ENCODE data around the gene PIP5K1B.

Gene PIP5K1B

DNA sequence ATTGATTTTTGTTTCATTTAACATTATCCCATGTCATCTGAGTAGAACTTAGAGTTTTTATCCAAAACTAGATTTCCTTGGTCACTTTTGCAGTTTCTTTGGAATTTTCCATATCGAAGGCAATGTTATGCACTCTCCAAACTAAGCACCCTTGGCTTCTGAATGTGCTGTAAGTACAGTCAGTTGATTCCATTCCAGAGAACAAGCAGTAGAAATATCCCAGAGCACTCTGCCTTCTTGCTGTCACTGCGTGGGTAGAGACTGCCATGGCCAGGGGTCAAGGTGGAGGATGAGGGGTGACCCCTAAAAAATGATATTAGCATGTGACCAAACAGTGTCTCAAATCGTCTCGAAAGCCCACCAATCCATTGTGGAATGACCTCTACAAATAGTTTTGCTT is 36.2 kb downstream of the PIP5K1B start:
- no peak for DNase-seq

DNA sequence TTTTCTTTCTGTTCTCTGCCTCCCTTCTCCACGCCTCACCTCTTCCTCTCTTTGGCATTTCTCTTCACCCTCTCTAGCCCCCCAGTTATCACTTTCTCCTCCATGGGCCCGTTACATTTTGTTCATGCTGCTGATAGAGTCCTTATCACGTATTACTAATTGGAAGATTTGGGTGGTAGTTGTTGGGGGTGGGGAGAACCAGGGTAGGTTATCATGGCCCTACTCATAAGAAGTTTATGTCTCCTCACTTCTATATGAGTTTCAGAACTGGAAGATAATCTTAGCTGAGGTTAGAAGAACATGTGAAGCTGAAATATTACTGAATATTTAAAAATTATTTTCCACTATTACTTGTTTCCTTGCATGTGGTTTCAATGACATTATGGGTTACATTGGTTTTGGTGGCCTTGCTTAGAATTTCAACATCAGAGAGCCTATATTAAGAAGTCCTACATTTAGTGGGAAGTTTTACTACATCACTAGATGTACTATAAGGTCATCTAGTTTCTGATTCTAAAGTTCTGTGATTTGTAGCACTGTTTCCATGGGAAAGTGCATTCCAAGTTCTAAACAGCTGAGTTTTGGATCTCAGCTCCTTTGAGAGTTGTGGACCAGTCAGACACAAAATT is 36.8 kb downstream of the PIP5K1B start:
- DNase-seq, result no peak

DNA sequence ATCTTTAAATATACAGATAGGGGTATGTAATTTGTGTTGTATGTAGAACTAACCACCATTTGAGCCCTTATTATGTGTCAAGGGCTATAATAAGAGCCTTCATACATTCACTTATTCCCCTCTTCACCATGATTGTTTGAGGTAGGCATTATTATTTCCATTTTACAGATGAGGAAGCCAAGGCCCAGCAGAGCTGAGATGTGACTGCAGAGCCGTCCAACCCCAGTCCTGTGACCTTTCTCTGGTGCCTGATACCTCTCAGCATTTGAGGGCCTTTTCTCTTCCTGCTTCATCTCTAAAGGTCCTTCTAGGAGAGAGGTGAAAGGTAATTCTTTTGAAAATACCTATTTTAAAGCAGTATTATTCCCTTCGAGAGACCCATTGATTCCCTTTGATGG is 37.3 kb downstream of the PIP5K1B start:
- DNase-seq, result no peak

DNA sequence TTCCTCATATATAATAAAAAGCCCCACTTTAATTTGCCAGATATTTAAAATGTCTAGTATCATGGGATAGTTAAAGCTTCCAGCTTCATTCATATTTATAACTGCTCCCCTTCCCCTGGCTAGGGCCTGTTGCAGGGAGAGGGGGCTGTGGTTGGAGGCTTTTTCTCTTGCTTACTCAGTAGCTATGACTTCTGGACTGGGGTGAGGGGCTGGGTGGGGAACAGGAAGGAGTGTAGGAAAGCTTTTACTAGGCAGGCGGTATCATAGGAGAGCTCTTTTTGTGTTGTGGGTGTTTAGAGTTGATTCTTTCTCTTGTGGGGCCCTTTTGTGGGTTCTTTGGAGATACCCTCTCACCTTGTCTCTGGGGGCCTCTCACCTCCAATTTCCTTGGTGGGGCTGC is 39.4 kb downstream of the PIP5K1B start:
- no peak for DNase-seq

DNA sequence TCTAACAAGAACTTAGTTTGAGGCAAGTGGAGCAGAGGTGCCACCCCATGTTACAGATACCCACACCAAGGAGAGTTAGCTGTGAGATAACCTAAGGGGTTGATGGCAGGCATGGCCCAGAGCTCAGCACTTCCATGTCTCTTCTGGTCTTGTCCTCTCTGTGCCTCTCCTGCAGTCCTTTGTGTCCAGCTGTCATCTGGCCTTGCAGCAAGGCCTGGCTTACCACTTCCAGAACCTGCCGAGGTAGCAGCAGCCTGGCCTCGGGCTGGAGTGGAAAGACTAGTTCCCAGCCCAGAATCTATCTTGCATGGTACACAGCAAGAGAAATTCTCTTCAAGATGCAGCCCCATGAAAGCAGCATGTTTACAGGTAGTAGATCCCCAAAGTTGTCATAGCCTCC is 41.5 kb downstream of the PIP5K1B start:
- DNase-seq, result no peak

DNA sequence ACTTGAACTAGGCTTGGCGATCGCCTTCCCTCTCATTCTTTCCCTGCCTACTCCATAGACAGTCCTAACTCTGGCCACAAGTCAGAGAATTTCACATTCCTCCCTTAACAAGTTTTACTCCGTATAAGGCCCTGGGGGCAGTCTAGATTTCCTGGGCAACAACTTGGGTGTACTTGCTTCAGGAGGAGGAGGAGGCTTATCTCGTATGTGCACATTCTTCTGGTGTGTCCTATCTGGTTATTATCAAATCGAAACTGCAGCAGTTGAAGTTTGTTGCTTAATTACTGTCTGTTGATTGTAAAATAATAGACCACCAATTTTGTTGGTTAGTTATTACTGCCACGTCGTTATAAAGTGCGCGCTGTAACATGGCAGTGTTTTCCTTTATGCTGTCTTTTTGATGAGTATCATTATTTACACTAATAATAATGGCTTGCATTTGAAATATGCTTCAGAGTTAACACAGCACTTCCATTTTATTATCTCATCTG is 42.0 kb downstream of the PIP5K1B start:
- no peak for DNase-seq

DNA sequence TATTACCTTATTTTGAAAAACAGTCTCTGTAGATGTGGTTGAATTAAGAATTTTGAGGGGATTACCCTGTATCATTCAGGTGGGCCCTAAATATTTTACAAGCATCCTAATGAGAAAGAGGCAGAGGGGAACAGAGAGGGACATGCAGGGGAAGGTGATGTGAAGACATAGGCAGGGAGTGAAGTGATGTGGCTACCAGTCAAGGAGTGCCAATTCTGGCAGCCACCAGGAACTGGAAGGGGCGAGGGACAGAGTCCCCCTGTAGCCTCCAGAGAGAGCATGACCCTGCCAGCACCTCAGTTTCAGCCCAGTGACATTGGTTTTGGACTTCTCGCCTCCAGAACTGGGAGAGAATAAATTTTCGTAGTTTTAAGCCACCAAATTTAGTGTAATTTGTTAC is 44.1 kb downstream of the PIP5K1B start:
- no peak for DNase-seq

DNA sequence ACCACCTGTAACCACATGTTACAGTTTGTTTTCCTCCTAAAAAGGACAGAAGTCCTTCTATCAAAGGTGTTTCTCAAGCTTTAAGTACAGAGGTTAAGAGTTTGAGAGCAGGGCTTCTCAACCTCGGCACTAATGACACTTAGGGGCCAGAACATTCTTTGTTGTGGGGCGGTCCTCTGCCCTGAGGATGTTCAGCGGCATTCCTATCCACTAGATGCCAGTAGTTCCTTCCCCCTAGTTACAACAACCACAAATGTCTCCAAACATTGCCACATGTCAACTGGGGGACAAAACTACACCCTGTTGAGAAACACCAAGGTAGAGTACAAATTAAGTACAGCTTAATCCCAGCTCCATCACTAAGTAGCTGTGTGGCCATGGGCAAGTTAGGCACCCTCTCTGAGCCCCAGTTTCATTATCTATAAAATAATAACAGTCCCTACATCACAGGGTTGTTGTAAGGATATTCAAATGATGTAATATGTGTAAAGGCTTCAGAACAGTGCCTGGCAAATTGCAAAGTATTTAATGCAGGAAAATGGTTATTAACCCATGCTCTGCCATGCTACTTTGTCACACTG is 44.6 kb downstream of the PIP5K1B start:
- DNase-seq, result no peak

DNA sequence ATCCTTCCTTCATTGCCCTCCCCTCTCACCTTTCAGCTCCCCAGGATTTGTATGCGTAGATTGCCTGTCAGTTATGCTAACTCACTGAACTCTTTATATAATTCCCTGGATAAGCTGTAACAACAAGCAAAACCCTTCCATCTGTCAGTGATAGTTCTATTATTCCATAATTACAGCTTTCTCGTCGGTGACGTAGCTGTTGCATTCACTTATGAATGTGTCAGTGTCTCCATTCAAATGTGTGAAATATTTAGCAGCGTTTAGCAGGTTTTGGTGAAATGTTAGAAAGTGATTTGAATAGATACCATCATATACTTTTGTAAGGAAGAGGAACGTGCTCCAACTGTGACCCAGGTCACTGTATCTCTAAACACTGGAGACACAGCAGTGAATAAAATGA is 45.2 kb downstream of the PIP5K1B start:
- peak; percentile 30 for DNase-seq

DNA sequence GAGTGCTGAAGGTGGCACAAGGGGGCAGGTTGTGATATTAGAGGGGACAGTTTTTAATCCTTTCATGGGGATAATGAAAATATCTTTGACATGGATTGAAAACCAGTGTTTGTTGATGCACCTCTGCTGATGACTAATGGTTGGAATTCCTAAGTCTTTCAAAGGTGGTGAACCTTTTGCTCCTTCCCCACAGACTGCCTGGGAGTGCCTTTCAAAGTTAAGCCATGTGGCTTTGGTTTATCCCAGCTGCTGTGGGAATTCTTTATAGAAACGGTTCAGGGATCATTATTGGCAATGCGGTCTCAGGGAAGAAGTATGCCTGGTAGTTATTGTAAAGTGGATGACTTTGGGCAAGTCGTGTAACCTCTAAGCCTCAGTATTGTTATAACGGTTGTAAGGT is 45.7 kb downstream of the PIP5K1B start:
- DNase-seq, result no peak

DNA sequence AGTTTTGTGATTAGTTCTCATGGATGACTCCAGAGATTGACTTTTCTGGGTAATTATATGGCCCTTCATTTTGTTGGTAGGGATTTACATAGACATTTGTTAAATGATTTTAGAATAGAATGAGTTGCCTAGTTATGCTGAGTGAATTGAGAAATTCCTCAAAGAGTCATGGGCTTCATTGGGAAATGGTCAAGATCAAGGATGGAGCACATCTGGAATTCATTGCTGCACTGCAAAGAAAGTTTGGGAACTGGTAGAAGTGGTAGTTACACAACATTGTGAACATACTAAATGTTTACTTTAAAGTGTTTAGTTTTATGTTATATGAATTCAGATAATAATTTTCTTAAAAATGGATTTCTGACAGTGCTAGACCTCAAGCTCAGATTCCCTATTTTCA is 46.5 kb downstream of the PIP5K1B start:
- DNase-seq, result no peak

DNA sequence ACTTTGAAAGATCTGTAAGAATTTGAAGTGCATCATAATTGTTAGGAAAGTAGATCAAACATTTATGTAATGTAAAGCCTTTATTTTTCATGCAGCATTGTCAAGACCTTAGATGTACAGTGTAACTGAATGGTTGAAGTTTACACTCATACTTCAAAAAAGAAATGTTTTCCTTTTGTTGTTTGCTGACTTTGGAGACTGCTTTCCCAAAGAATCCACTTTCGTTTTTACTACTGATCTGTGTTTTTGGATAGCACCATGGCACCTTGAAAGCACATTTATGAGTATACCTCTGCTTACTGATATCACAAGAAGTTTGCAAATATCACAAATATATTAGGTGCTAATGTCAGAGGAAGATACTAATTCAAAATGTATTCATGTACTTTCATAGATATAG is 50.0 kb downstream of the PIP5K1B start:
- no peak for DNase-seq

DNA sequence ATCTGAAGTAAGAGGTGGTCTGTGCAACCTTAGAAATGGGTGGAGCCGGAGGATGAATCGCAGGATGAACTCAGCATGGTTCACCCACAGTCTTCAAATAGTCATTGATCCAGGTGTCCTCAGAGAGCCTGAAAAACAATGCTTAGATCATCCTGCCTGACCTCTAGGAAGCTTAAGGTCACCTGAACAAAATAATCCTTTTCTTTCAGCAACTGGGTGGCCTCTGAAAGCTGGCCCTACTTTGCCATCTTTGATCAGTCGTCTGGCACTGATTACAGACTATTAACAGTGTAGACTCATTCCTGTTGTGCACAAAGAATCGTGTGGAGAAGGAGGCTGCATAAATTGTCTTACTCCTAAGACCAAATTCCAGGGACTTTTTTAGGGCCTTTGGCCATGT is 50.7 kb downstream of the PIP5K1B start:
- no peak for DNase-seq

DNA sequence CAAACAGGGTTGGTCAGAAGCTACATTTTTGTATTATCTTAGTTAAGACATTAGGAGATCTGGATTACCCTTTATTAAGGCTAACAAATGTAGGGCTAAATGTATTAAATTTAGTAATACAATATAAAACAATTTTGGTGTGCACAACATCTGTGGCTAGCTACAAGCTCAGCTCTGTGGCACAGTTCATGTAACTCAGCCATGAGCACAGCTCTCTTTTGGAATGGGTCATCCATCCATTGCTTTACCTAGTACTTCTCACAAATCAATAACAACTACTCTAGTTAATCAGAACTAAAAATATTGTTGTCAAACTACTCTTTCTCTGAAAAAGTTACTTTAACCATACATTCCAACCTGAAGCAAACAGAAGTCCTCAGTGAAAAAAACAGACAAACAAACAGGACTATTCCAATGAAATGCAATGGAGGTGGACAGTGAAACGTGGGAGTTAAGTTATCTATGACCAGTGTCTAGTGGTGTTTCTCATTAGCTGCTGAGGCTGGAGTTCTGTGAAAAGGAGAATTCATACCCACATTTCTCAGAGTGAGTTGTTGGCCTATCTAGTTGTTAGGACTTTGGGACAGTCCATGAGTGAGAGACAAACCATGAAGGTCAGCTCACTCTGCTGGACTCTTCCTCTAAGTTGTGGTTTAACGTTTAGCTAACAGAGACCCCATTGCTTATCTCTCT is 55.1 kb downstream of the PIP5K1B start:
- DNase-seq, result no peak

DNA sequence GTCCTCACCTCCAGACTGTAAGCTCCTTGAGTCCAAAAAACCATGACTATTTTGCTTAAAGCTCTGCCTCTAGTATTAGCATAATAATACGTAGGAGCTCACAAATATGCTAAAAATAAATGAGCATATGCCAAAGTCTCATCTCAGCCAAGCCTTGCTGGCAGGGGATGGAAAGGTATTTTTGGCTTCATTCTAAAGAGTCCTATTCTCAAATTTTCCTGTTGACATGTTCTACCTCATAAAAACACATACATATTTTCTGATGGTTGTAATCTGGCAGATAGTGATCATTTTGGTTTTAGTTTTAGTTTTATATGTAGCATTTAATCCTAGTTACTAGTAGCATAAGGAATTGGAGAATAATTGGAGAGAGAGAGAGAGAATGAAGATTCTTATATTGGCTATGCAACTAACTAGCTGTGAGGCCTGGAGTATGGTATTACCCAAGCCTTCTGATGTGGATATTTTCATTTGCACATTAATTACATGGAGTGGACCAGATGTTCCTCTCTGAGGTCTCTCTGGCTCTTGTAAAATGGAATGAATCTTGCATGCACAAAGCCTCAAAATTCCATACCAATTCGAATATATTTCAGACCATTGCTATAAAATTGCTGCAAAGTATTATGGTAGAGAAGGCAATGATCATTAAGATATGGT is 55.8 kb downstream of the PIP5K1B start:
- no peak for DNase-seq

DNA sequence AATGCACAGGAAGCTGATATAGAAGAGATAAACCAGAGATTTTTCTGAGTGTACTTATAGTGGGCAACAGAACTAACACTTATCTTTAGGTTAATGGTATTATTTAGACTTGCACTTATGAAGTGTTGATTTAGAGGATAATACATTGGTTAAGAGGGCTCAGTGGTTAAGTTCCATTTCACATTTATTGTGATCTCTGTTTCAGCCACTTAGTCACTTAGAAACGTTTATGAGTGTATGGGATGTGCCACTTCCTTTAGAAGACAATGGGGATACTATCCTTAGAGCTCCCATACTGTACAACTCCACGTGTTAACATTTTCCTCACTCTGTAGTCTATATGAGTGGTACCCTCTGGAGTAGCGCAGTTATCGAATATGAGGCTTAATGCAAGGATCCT is 57.5 kb downstream of the PIP5K1B start:
- no peak for DNase-seq

DNA sequence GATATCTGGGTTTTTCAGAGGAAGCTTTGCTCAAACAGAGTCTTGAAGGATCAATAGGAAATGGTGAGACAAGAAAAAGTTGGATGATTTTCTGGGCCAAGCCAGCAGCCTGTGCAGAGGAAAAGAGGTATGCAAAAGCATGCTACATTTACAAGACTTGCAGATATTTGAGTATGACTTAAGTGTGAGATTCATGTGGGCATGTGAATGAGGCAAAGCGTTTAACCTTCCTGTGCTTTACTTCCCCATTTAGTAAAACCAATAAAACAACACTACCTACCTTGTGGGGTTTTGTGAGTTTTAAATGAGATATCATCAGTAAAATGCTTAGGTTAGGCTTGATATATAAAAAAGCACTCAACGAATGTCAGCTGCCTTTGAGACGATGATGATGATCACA is 58.1 kb downstream of the PIP5K1B start:
- DNase-seq, result no peak

DNA sequence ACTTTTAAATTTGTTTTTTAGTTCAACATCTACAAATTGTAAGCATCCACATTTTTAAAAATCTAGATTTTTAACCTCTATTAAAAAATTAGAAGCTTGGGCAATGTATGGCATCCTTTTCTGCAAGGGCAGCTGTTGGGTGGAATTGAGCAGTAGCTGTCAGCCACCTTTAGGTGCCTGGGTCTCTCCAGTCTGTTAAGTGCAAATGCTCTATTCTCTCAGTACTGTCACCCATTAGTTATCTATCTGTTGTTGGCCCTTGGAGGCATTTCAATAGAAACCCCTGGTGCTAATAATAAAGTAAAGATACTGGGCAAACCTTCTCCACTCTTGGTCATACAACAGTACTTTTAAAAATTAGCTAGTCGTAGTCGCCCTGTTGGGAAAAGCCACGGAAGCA is 63.6 kb downstream of the PIP5K1B start:
- DNase-seq, result no peak

DNA sequence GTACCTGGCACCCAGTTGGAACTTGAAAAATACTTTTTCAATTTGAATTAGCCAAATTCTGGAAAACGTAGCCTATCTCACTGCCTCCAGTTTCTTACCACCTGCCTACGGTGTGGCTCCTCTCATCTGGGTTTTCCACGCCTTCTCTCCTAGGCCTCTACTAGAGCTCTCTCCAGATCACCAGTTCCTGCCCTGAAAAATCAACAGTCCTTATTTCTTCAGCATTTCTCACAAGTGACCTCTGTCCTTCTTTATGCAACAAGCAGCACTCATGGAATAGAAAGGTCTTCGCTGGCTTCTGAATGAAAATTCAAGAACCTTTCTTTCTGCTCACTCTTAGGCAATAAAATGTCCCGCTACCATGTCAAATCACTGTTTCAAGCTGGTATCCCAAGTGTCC is 64.8 kb downstream of the PIP5K1B start:
- DNase-seq, result no peak

DNA sequence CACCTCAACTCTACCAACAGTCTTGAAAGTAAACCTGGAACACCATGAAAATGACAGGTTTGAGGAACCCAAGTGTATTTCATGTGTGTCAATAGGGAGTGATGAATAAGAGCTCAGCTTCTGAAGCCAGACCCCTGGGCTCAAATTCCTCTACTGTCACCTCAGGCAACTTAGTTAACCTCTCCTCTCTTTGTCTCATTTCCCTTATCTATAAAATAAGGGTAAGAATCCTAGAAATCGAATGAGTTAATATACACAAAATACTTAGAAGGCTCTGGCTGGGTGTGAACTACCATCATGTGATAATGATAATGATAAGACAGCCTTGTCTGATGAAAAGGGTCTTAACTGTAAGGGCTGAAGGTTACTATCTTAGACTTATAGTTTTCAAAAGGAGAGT is 66.3 kb downstream of the PIP5K1B start:
- DNase-seq, result no peak

DNA sequence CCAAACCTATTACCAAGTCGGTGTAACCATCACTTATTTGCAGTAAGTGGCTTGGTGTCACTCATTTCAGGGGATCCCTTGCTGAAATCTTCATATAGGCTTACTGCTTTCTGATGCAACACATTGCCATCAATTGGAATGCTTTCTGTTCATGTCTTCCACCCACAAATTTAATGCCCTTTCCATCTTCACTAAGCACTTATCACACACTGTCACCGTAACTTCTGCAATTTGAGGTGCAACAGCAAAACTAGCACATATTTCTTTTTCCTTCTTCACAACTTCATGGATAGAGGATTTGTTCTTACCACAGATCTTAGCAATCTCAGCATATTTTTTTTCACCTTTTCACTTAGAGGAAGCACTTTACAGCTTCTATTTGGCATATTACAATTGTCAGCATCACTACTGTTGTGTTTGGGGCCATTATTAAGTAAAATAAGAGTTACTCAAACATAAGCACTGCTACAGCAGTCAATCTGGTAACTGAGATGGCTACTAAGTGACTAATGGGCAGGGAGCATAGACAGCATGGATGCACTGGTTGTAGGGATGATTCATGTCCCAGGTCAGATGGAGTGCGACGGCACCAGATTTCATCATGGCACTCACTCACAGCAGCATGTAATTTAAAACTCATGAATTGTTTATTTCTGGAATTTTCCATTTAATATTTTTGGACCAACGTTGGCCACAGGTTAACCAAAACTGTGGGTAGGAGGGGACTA is 70.1 kb downstream of the PIP5K1B start:
- no peak for DNase-seq

DNA sequence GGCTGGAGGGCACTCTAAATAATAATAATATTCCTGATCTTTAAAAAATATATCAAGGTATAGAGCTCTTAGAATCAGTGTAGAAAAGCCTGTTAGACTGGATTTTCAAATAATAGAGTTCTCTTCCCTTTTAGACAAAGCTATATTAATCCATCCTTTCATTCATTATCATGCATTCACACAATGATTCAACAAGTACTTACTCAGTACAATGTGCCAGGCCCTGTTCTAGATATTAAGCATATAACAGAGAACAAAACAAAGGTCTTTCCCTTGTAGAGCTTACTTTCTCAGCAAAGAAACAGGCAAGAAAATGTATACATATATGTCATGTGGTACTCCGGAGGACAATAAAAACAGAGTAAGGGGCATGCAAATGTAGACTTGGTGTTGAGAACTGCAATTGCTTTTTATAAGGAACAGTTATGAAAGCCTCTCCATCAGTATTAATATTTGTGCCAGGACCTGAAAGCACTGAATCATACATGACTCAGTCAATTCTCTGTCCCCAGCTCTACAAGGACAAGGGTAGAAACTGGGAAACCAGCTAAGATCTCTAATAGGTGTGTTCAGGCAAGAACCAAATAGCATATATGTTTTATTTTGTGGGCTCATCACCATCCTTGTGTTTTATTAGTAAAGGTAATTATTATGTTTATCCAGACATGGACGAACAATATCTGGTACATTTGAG is 72.2 kb downstream of the PIP5K1B start:
- DNase-seq, result no peak

DNA sequence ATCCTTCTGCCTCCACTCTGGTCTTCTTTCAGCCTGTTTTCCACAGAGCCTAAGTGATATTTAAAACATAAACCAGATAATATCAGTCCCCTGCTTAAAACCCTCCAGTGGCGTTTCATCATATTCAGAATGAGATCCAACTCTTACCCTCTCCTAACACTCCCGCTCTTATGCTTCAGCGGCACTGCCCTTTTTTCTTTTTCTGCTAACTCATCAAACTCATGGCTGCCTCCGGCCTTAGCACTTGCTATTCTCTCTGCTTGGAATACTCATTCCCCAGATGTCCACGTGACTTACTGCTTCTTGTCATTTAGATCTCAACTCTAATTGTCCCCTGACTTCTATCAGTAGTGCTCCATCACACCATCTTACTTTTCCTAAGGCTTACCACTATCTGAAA is 73.6 kb downstream of the PIP5K1B start:
- DNase-seq, result no peak

All from NCI-H2227 treated with DMSO at 0.1 percent for 48 hours (cell line).